ENCODE measurements around the gene CBX5. TPM values are rescaled to one million over a fixed set of nuclear protein-coding genes. Genes with fewer than 3 reads are reported as not detected.

The CBX5 gene
- total and polyA plus RNA-seq, 10 of the 15 experiments (the other 5 are each of a cell fraction or from before 2014, with no cell fraction given): 46.7 to 138 (median 74.6) TPM

GRCh38 chr12:54214553-54215406, 65.1 kb downstream of the CBX5 start (continued):
- no peak for TF ChIP-seq ZNF687 (IDR thresholded peaks at IDR 0.05)
- peak; percentile 62 for TF ChIP-seq MEF2B (IDR thresholded peaks at IDR 0.05; ENCODE audit: partially characterized antibody, poor library complexity, severe bottlenecking)
- TF ChIP-seq ZSCAN29 (IDR thresholded peaks at IDR 0.05): no peak
- peak; percentile 40; the same call in 1 of the 2 replicates for TF ChIP-seq CREB1 (IDR thresholded peaks at IDR 0.05; ENCODE audit: low read depth)
- TF ChIP-seq CTCF (IDR thresholded peaks at IDR 0.05 in 2 of 3, conservative IDR thresholded peaks at IDR 0.05 in 1 of 3; ENCODE audit: control insufficient read depth in 2 of 3, extremely low read depth in 1 of 3, insufficient read depth in 1 of 3, low read depth in 3 of 3, low read length in 3 of 3): peak; percentile 99 to 100 (median 99); a peak in 5 of 6 replicates
- TF ChIP-seq NR2F1 (conservative IDR thresholded peaks at IDR 0.05): peak; percentile 20; the same call in 1 of the 2 replicates
- TF ChIP-seq YY1 (IDR thresholded peaks at IDR 0.05; ENCODE audit: low read depth, low read length): peak; percentile 89
- 0 out of 2 replicates have a peak, but pooled peaks have one; percentile 34 for TF ChIP-seq JUND (IDR thresholded peaks at IDR 0.05; ENCODE audit: low read depth, low read length)
- peak; percentile 98 for TF ChIP-seq SMARCA5 (IDR thresholded peaks at IDR 0.05)
- TF ChIP-seq IRF3 (IDR thresholded peaks at IDR 0.05): 0 out of 2 replicates have a peak, but pooled peaks have one; percentile 9
- TF ChIP-seq SRF (IDR thresholded peaks at IDR 0.05; ENCODE audit: low read depth in 2 of 2, low read length in 2 of 2): 0 out of 4 replicates have a peak, but pooled peaks of 1 of the 2 experiments have one; percentile 34
- no peak for TF ChIP-seq KDM1A (IDR thresholded peaks at IDR 0.05; ENCODE audit: borderline replicate concordance)
- TF ChIP-seq STAT1 (conservative IDR thresholded peaks at IDR 0.05): 0 out of 2 replicates have a peak, but pooled peaks have one; percentile 21
- no peak for TF ChIP-seq CEBPZ (IDR thresholded peaks at IDR 0.05; ENCODE audit: low read depth, low read length)
- peak; percentile 69; the same call in 1 of the 3 replicates for TF ChIP-seq POU2F2 (IDR thresholded peaks at IDR 0.05; ENCODE audit: borderline replicate concordance, low read depth, low read length)
- peak; percentile 17 for TF ChIP-seq BCL3 (IDR thresholded peaks at IDR 0.05; ENCODE audit: borderline replicate concordance, insufficient read depth, low read depth, low read length, poor library complexity, severe bottlenecking)

All from GM12878 (cell line).